M059J (cell line): ENCODE results near the gene WDR45B. TPM values are rescaled to one million over a fixed set of nuclear protein-coding genes. Genes with fewer than 3 reads are reported as not detected.
A peak's percentile ranks its signal among the peaks of the same experiment; 100 is the strongest.

ENCODE experiments used
- DNase-seq: peaks from one replicate; pipeline ENCODE4 v3.0.0-alpha.2; 2012; ENCODE audit warnings: low read depth
- total RNA-seq: library from RNA; depleted of rRNA; stranded (reverse); fragments of >200 nt; shearing (Covaris generic); gene quantifications from 2 replicates; pipeline ENCODE4 v1.2.3, GENCODE V29; 2014; rRNA removed

Gene WDR45B
- 68.1 and 97.9 TPM in 2 replicates for total RNA-seq

- DNase-seq, result peak; percentile 94
Measured at GRCh38 chr17:82648165-82648668, at the start of gene WDR45B. WDR45B (minus strand) TSS chr17:82648444; CDS start chr17:82648340, 104 bp downstream.

GRCh38 chr17:82697808-82698064 lies 49.5 kb upstream of the WDR45B start:
- DNase-seq, result no peak

- DNase-seq, result no peak
Measured at GRCh38 chr17:82696916-82697807, 48.9 kb upstream of the WDR45B start.

- DNase-seq, result no peak
Measured at GRCh38 chr17:82696259-82696658, 48.0 kb upstream of the WDR45B start.

- no peak for DNase-seq
Measured at GRCh38 chr17:82694647-82695046, 46.4 kb upstream of the WDR45B start.

- DNase-seq, result no peak
Measured at GRCh38 chr17:82693168-82693867, 45.1 kb upstream of the WDR45B start.

- no peak for DNase-seq
Measured at GRCh38 chr17:82692268-82692667, 44.0 kb upstream of the WDR45B start.

GRCh38 chr17:82691714-82692113 lies 43.5 kb upstream of the WDR45B start:
- no peak for DNase-seq

GRCh38 chr17:82690786-82691489 lies 42.7 kb upstream of the WDR45B start:
- DNase-seq, result no peak

- no peak for DNase-seq
Measured at GRCh38 chr17:82689077-82689476, 40.8 kb upstream of the WDR45B start.

GRCh38 chr17:82687871-82688270 lies 39.6 kb upstream of the WDR45B start:
- DNase-seq, result no peak

GRCh38 chr17:82687375-82687861 lies 39.2 kb upstream of the WDR45B start:
- DNase-seq, result peak; percentile 46

GRCh38 chr17:82686366-82687324 lies 38.4 kb upstream of the WDR45B start:
- DNase-seq, result no peak

- no peak for DNase-seq
Measured at GRCh38 chr17:82685291-82685690, 37.0 kb upstream of the WDR45B start.

GRCh38 chr17:82684228-82684841 lies 36.1 kb upstream of the WDR45B start:
- peak; percentile 21 for DNase-seq

GRCh38 chr17:82683534-82683933 lies 35.3 kb upstream of the WDR45B start:
- DNase-seq, result no peak

GRCh38 chr17:82681547-82681946 lies 33.3 kb upstream of the WDR45B start:
- DNase-seq, result no peak

GRCh38 chr17:82679586-82680465 lies 31.6 kb upstream of the WDR45B start:
- no peak for DNase-seq

- no peak for DNase-seq
Measured at GRCh38 chr17:82678265-82678891, 30.1 kb upstream of the WDR45B start.
